Stimulated activated CD4-positive, alpha-beta T cell treated with anti-CD3 and anti-CD28 coated beads, Interleukin-12 subunit alpha, Interleukin-12 subunit beta, amount 100 ng/mL, for 4 hours (primary cell): ENCODE results near the gene ROR2.
"Not testable (repeated sequence)": the region's sequence is repeated elsewhere in the genome, so short reads cannot be mapped to it uniquely, and the experiment has no call there.

ENCODE experiments used
- DNase-seq: peaks from one replicate; pipeline ENCODE4 v3.0.0-alpha.2; 2020

Gene ROR2

DNA sequence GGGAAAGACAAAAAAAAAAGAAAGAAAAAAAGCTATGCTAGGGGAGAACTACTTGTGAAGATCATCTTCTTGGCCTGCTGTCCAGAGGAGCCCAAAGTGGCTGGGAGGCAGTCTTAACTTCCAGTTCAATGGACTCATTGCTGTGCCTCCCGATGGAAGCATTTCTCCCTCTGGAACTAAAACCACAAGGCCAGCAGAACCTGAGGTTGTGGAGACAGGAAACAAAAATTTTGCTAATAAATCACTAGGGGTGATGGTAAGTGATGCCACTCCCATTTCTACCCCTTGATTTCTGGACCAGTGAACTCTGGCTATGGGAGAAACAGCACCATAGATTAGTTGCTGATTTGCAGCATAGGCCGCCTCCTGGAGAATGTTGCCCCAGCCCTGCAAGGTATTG lies 402.9 kb downstream of the ROR2 start:
- DNase-seq = no peak

DNA sequence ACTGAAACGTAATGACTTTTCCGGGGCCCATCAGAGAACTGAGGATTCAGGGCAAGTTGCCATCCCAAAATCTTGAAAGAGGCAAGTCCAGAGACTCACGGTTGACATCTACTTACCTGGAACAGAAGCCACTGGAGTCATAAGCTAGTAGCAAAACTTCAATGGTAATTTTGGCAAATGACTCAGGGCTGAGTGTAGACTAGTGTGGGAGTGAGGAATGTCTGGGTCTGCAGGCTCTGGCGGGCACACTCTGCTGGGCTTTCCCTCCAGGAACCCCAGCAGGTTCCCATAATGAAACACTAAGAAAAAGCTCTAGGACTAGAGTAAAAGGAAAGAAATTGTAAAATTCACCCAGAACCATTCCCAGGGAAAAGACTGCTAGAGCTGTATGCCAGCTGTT lies 403.5 kb downstream of the ROR2 start:
- no peak for DNase-seq

- no peak for DNase-seq
Observed at GRCh38 chr9:91541734-91542133, 408.3 kb downstream of the ROR2 start.

GRCh38 chr9:91540506-91540905 lies 409.5 kb downstream of the ROR2 start:
- DNase-seq = not testable (repeated sequence)

GRCh38 chr9:91536211-91536691 lies 413.8 kb downstream of the ROR2 start:
- no peak for DNase-seq

GRCh38 chr9:91534374-91534773 lies 415.7 kb downstream of the ROR2 start:
- no peak for DNase-seq

- DNase-seq = no peak
Observed at GRCh38 chr9:91533382-91533781, 416.6 kb downstream of the ROR2 start.

DNA sequence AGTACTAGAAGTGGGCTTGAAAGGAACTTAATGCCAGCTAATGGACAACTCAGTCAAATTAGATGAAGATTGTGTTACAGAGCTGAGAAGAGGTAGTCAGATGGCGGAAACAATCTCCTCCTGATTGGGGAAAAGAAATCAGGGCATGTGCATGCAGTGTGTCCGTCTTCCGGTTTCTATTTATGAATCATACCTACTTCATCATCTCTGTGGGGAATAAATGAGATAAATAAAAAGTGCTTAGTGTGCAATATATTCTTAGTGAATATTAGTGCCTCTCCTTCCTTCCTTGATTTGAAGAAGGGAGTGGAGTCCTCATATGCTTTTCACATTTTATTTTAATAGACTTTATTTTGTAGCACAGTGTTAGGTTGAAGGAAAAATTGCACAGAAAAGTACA lies 417.7 kb downstream of the ROR2 start:
- no peak for DNase-seq

DNA sequence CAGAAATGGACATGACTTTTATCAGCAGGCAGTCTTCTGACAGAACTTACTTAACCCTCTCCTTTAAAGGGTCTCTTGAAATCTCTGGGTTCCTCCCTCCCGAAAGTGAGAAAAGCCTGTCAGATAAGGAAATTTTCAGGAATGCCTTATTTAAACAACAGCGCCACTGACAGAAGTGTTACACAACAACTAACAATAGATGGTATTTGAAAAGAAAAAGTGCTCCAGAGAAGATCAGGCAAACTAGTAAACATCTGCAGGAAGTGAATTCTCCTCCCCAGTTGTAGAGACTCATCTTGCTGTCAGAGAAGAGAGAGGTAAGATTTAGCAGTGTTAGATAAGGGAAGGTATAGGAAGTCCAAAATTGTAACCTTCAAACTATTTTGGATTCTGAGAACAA lies 419.2 kb downstream of the ROR2 start:
- DNase-seq = no peak

DNA sequence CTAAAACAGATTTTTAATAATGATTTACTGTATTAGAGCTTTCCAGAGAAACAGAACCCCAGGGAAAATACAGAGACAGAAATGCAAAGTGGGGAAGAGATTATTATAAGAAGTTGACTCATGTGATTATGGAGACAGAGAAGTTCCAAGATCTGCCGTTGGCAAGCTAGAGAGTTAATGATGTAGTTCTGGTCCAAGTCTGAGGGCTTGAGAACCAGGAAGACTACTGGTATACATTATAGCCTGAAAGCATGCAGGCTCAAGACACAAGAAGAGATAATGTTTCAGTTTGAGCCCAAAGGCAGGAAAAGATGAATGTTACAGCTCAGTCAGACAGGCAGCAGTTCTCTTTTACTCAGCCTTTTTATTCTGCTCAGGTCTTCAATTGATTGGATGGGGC lies 427.5 kb downstream of the ROR2 start:
- no peak for DNase-seq

DNA sequence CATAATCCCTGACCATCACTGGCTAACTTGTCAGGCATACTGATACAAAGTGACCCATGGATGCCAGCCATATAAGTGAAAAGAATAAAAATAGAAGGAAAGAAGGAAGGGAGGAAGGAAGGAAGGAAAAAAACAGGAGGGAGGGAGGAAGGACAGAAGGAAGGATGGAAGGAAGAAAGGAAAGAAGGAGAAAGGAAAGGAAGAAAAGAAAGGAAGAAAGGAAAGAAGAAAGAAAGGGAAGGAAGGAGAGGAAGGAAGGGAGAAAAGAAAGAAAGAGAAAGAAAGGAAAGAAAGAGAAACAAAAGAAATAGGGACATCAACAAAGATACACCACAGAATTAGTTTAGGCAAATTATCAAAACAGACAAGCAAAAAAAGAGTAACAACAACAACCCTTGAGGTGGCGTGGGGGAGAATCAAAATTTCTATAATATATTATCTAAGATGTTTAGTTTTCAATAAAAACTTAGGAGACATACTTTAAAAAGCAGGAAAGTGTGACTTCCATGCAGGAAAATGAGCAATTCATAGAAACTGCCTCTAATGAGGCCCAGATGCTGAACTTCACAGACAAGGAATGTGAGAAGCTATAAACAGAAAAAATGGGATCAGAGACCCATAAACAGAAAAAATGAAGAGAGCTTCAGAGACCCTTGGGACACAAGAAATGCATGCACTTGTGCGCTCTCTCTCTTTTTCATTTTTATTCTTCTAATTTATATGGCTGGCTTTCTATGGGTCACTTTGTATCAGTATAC lies 430.3 kb downstream of the ROR2 start:
- DNase-seq = no peak

GRCh38 chr9:91518462-91518861 lies 431.6 kb downstream of the ROR2 start:
- DNase-seq = no peak

- DNase-seq = no peak
Observed at GRCh38 chr9:91517801-91518200, 432.2 kb downstream of the ROR2 start.

- not testable (repeated sequence) for DNase-seq
Observed at GRCh38 chr9:91517332-91517731, 432.7 kb downstream of the ROR2 start.

GRCh38 chr9:91516777-91517176 lies 433.3 kb downstream of the ROR2 start:
- no peak for DNase-seq

DNA sequence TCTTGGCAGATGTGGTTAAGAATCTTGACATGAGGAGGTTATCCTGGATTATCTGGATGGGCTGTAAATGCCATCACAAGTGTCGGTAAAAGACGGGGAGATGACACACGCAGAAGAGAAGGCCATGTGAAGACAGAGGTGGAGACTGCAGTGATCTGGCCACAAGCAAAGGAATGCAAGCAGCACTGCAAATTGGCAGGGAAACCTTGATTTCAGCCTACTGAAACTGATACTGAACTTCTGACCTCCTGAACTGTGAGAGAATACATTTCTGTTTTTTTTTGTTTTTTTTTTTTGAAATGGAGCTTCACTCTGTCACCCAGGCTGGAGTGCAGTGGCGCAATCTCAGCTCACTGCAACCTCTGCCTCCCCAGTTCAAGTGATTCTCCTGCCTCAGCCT lies 433.9 kb downstream of the ROR2 start:
- DNase-seq = no peak

GRCh38 chr9:91515074-91515687 lies 434.8 kb downstream of the ROR2 start:
- DNase-seq = no peak
